Endothelial cell of umbilical vein (primary cell): ENCODE measurements around the gene DDX47. TPM values are rescaled to one million over a fixed set of nuclear protein-coding genes. Genes with fewer than 3 reads are reported as not detected.
A peak's percentile ranks its signal among the peaks of the same experiment; 100 is the strongest.

Experiments
- BruUV-seq: library from RNA; stranded (reverse); fragments of 400-500 nt; replicated peaks from 2 replicates; lab custom pipeline; 2021; lab: Mats Ljungman, UMichigan
- CTCF ChIA-PET: fragments of 300-600, 350-600 bp; sonication (Branson Sonifier 250); formaldehyde crosslinking; loops from one replicate; lab custom pipeline; 2021; ENCODE audit warnings: antibody characterized with exemption, inconsistent platforms; lab: Charles Lee
- POLR2A ChIA-PET: fragments of 300-600, 350-600 bp; sonication (Branson Sonifier 250); formaldehyde crosslinking; loops from one replicate; lab custom pipeline; 2021; ENCODE audit warnings: antibody characterized with exemption, inconsistent platforms; lab: Charles Lee
- DNase-seq: peaks from one replicate; pipeline ENCODE4 v3.0.0-alpha.2; 2011; ENCODE audit warnings: low read depth, low spot score
- FAIRE-seq: peaks from 2 replicates; lab custom pipeline; 2011; peaks lifted over from hg19 to GRCh38; lab: Jason Lieb, UNC
- H2AFZ ChIP-seq: 2 replicates; pipeline ENCODE4 v1.6.0; 2012; ENCODE audit warnings: low read depth, low read length, control low read depth, inconsistent platforms
- H3K27ac ChIP-seq: 2 replicates; pipeline ENCODE4 v1.5.1; 2011; ENCODE audit warnings: low read depth, mild to moderate bottlenecking, control low read depth, low read length, moderate library complexity; ENCODE audit not compliant: insufficient read depth
- H3K27me3 ChIP-seq, 2 experiments: 2 replicates each; pipeline versions ENCODE4 v1.6.0 to v1.6.1; 2011; ENCODE audit warnings: low read length in 2 of 2, mixed read lengths in 1 of 2; ENCODE audit not compliant: control insufficient read depth in 2 of 2, insufficient read depth in 2 of 2
- H3K36me3 ChIP-seq, 2 experiments: 2 replicates in 1 of 2; 3 replicates in 1 of 2; pipeline ENCODE4 v1.5.1; 2011; ENCODE audit warnings: low read length in 2 of 2, mild to moderate bottlenecking in 1 of 2, moderate library complexity in 1 of 2; ENCODE audit not compliant: control insufficient read depth in 2 of 2, insufficient read depth in 2 of 2; ENCODE audit errors: extremely low read depth in 1 of 2
- H3K4me1 ChIP-seq: 3 replicates; pipeline ENCODE4 v1.5.1; 2011; ENCODE audit warnings: mild to moderate bottlenecking, low read length; ENCODE audit not compliant: control insufficient read depth, insufficient read depth; ENCODE audit errors: extremely low read depth
- H3K4me2 ChIP-seq: 2 replicates; pipeline ENCODE4 v1.6.1; 2011; ENCODE audit warnings: low read length, control low read depth, mixed read lengths; ENCODE audit not compliant: insufficient read depth
- H3K4me3 ChIP-seq, 3 experiments: fragments of 200-600 bp in 1 of 3; sonication (generic), shearing (Covaris generic) in 1 of 3; replicated peaks in 1 of 3; 2 replicates each; pipeline ENCODE4 v1.5.1; 2011 to 2016; ENCODE audit warnings: control low read depth in 3 of 3, low read length in 3 of 3, mild to moderate bottlenecking in 2 of 3, inconsistent platforms in 1 of 3, low read depth in 1 of 3, moderate library complexity in 1 of 3; ENCODE audit not compliant: insufficient read depth in 1 of 3
- H3K79me2 ChIP-seq: 2 replicates; pipeline ENCODE4 v1.6.0; 2012; ENCODE audit warnings: low read length, inconsistent platforms; ENCODE audit not compliant: control insufficient read depth, insufficient read depth
- H3K9ac ChIP-seq: replicated peaks from 2 replicates; pipeline ENCODE3; 2011; ENCODE audit warnings: low read length, control low read depth; ENCODE audit not compliant: insufficient read depth; ENCODE audit errors: extremely low read depth
- H3K9me1 ChIP-seq: replicated peaks from 3 replicates; pipeline ENCODE4 v1.6.0; 2011; ENCODE audit warnings: mild to moderate bottlenecking, low read length; ENCODE audit not compliant: control insufficient read depth, insufficient read depth; ENCODE audit errors: extremely low read depth
- H3K9me3 ChIP-seq: replicated peaks from 2 replicates; pipeline ENCODE4 v1.5.1; 2012; ENCODE audit warnings: low read length, inconsistent platforms; ENCODE audit not compliant: control insufficient read depth, insufficient read depth
- H4K20me1 ChIP-seq: replicated peaks from 2 replicates; pipeline ENCODE3; 2011; ENCODE audit warnings: mild to moderate bottlenecking, low read length; ENCODE audit not compliant: control insufficient read depth, insufficient read depth; ENCODE audit errors: extremely low read depth
- FOS ChIP-seq: IDR thresholded peaks from 2 replicates; pipeline ENCODE4 v1.6.1; 2011; ENCODE audit warnings: mild to moderate bottlenecking, low read length, moderate library complexity, borderline replicate concordance; ENCODE audit not compliant: insufficient read depth
- GATA2 ChIP-seq: IDR thresholded peaks from 2 replicates; pipeline ENCODE4 v1.7.0; 2011; ENCODE audit warnings: low read depth, mild to moderate bottlenecking, moderate library complexity, mixed read lengths, low read length; ENCODE audit not compliant: insufficient read length, insufficient read depth
- JUN ChIP-seq: IDR thresholded peaks from 2 replicates; pipeline ENCODE4 v1.6.1; 2011; ENCODE audit warnings: borderline replicate concordance, low read depth; ENCODE audit not compliant: insufficient read length, insufficient read depth
- dilution Hi-C: fragments of 300-500 bp; cut with MboI; formaldehyde crosslinking; loops from one replicate; pipeline ENCODE4 v1.15.0; 2019; ENCODE audit warnings: low sequenced_read_pairs; ENCODE audit not compliant: extremely low pct_ligation_motif_present
- intact Hi-C: fragments of 100-400 bp; cut with micrococcal nuclease; formaldehyde crosslinking; loops from one replicate; pipeline ENCODE4 v1.10.0; 2022
- polyA plus RNA-seq, 4 experiments: library from polyadenylated mRNA; depleted of rRNA in 3 of 4; stranded (reverse) in 3 of 4; unstranded in 1 of 4; fragments of >200 nt; gene quantifications; 2 replicates each; pipeline versions ENCODE4 v1.2.1 to v1.2.3, GENCODE V29; 2011 to 2012; ENCODE audit warnings: missing spikeins in 1 of 4
- total RNA-seq: library from RNA; stranded (reverse); gene quantifications from 2 replicates; pipeline ENCODE4 v1.2.3, GENCODE V29; 2021

DDX47 gene
- total and polyA plus RNA-seq, 2 donors (not counting 3 experiments of a cell fraction or from before 2014, with no cell fraction given): 73.4 to 74.6 TPM

DNA sequence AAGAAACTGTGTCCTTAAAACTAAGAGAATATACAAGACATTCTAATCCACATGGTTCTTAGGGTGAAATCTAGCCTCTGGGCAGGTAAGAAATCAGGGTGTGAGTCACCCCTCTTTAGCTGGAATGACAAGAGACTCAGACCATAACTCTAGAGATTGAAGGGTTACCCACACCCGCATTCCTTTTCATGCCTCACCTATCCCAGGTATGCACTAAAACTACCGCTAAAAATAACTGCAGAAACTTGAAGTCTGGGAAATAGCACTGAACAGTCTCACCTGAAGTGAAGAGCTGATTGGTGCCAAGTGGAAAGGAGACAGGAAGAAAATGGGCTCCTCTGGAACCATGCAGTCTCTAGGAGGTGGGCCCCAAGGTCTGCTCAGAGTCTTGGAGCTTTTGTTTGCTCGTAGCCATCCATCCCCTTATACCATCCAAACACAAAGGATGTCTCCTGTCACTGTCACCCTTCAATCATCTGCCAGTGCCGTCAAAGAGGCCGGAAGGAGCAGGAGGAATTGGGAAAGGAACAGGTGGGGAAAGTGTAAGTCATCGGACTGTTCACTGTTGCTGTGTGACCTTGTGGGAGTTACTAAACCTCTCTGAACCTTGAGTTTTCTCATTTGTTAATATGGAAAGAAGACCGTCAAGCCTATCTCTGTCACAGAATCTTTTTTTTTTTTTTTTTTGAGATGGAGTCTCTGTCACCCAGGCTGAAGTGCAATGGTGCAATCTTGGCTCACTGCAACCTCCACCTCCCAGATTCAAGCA, 22.4 kb downstream of the DDX47 start:
- H3K9ac ChIP-seq: no peak overlapping the region
- H2AFZ ChIP-seq: no peak overlapping the region
- H3K9me1 ChIP-seq: no peaks in the 10 kb centered on the region
- intact Hi-C loops (loop anchor here (2.0 to 5.0 kb wide), 4 partner anchors 47 to 397 kb away; no protein-coding TSS in a partner anchor), dilution Hi-C loops (loop anchor here (10.0 kb wide), 1 partner anchor 149 kb away; no protein-coding TSS in a partner anchor)
- TF ChIP-seq FOS (peak; percentile 24), JUN (no peak), GATA2 (peak; percentile 25)
- DNase-seq: no peak
- peak; percentile 43 for FAIRE-seq
- H3K9me3 ChIP-seq: no peaks in the 10 kb centered on the region
- peaks cover 7 to 11% of the 10 kb centered on the region in 2 experiments for H3K36me3 ChIP-seq
- no peaks in the 10 kb centered on the region for H4K20me1 ChIP-seq
- peak overlapping the region; percentile 12 for H3K27ac ChIP-seq
- ChIA-PET POLR2A (interaction anchor here (0.5 kb wide), 1 partner anchor 56 kb away, joined by 3 read pairs; the partner anchor contains the start of gene GPRC5A), CTCF (interaction anchor here (1.3 to 5.3 kb wide), 8 partner anchors 37 to 147 kb away, joined by 3 to 106 read pairs (median 40); partner anchors contain the start of gene GPRC5A)
- peaks cover 53% of the 10 kb centered on the region for H3K4me1 ChIP-seq
- H3K4me2 ChIP-seq: no peak overlapping the region
- no peak overlapping the region for H3K4me3 ChIP-seq
- no peaks in the 10 kb centered on the region for H3K27me3 ChIP-seq
- no peaks in the 10 kb centered on the region for H3K79me2 ChIP-seq
- no TSS peak for BruUV-seq

GRCh38 chr12:12836571-12836970, 23.4 kb downstream of the DDX47 start:
- FAIRE-seq (peak; percentile 90), DNase-seq (no peak)
- H2AFZ ChIP-seq: peak overlapping the region; percentile 7
- no peaks in the 10 kb centered on the region for H3K79me2 ChIP-seq
- H3K4me1 ChIP-seq: peaks cover 55% of the 10 kb centered on the region
- peak overlapping the region; percentile 91 for H3K27ac ChIP-seq
- no TSS peak for BruUV-seq
- H4K20me1 ChIP-seq: no peaks in the 10 kb centered on the region
- TF ChIP-seq FOS (no peak), GATA2 (peak; percentile 94)
- H3K9me3 ChIP-seq: no peaks in the 10 kb centered on the region
- peak overlapping the region; percentile 14 for H3K4me2 ChIP-seq
- intact Hi-C loops: loop anchor here (2.0 to 5.0 kb wide), 4 partner anchors 48 to 396 kb away; no protein-coding TSS in a partner anchor
- dilution Hi-C loops: loop anchor here (10.0 kb wide), 1 partner anchor 148 kb away; no protein-coding TSS in a partner anchor
- ChIA-PET CTCF (interaction anchor here (0.6 to 5.3 kb wide), 44 partner anchors 9 to 698 kb away, joined by 3 to 106 read pairs (median 8); partner anchors contain the start of genes DDX47 and GPRC5A), POLR2A (interaction anchor here (0.5 to 2.7 kb wide), 4 partner anchors 17 to 62 kb away, joined by 3 to 21 read pairs (median 4); partner anchors contain the start of gene GPRC5A)
- H3K9me1 ChIP-seq: no peaks in the 10 kb centered on the region
- H3K27me3 ChIP-seq: no peaks in the 10 kb centered on the region
- H3K9ac ChIP-seq: peak overlapping the region; percentile 34
- peaks cover 6 to 9% of the 10 kb centered on the region in 2 experiments for H3K36me3 ChIP-seq
- H3K4me3 ChIP-seq: no peak overlapping the region
